Measurements from ENCODE around the gene EYA2.
"Not testable (repeated sequence)": the region's sequence is repeated elsewhere in the genome, so short reads cannot be mapped to it uniquely, and the experiment has no call there.

EYA2 gene

GRCh38 chr20:46894579-46894958 is at the start of gene EYA2:
Gene EYA2, plus strand, starts transcription at chr20:46894843. Its CDS starts 95,168 bp downstream, at chr20:46990011.
- no peak for DNase-seq

GRCh38 chr20:46844965-46845364 is 49.7 kb upstream of the EYA2 start:
- no peak for DNase-seq

GRCh38 chr20:46849269-46849668 is 45.4 kb upstream of the EYA2 start:
- no peak for DNase-seq

- DNase-seq: no peak
Measured at GRCh38 chr20:46849751-46850150, 44.9 kb upstream of the EYA2 start.

- no peak for DNase-seq
Measured at GRCh38 chr20:46850416-46850815, 44.2 kb upstream of the EYA2 start.

- no peak for DNase-seq
Measured at GRCh38 chr20:46850896-46851295, 43.7 kb upstream of the EYA2 start.

GRCh38 chr20:46851746-46852145 is 42.9 kb upstream of the EYA2 start:
- no peak for DNase-seq

GRCh38 chr20:46852313-46852712 is 42.3 kb upstream of the EYA2 start:
- DNase-seq: no peak

- DNase-seq: no peak
Measured at GRCh38 chr20:46853926-46854325, 40.7 kb upstream of the EYA2 start.

- no peak for DNase-seq
Measured at GRCh38 chr20:46857061-46857831, 37.4 kb upstream of the EYA2 start.

- DNase-seq: no peak
Measured at GRCh38 chr20:46865824-46866223, 28.8 kb upstream of the EYA2 start.

- no peak for DNase-seq
Measured at GRCh38 chr20:46870041-46870440, 24.6 kb upstream of the EYA2 start.

GRCh38 chr20:46872328-46873211 is 22.1 kb upstream of the EYA2 start:
- no peak for DNase-seq

GRCh38 chr20:46875059-46875458 is 19.6 kb upstream of the EYA2 start:
- no peak for DNase-seq

GRCh38 chr20:46879386-46879785 is 15.3 kb upstream of the EYA2 start:
- no peak for DNase-seq

GRCh38 chr20:46879963-46880362 is 14.7 kb upstream of the EYA2 start:
- not testable (repeated sequence) for DNase-seq

- no peak for DNase-seq
Measured at GRCh38 chr20:46883892-46884291, 10.8 kb upstream of the EYA2 start.

GRCh38 chr20:46890682-46891081 is 4.0 kb upstream of the EYA2 start:
- DNase-seq: no peak

GRCh38 chr20:46893051-46893450 is 1.6 kb upstream of the EYA2 start:
- no peak for DNase-seq

- no peak for DNase-seq
Measured at GRCh38 chr20:46893877-46894578, 615 bp upstream of the EYA2 start.

GRCh38 chr20:46894971-46895905 is 595 bp downstream of the EYA2 start:
- DNase-seq: no peak

GRCh38 chr20:46895906-46896242 is 1.2 kb downstream of the EYA2 start:
- DNase-seq: no peak
